AG04450 (cell line): ENCODE results near the gene LIFR. TPM values are rescaled to one million over a fixed set of nuclear protein-coding genes. Genes with fewer than 3 reads are reported as not detected.

Source experiments
- CTCF ChIA-PET: fragments of 300-600, 350-600 bp; formaldehyde crosslinking; extraction: SDS; loops from one replicate; lab custom pipeline; 2022; ENCODE audit warnings: antibody characterized with exemption, inconsistent platforms; lab: Charles Lee
- POLR2A ChIA-PET: fragments of 350-600 bp; formaldehyde crosslinking; extraction: SDS; loops from one replicate; lab custom pipeline; 2021; ENCODE audit warnings: antibody characterized with exemption, inconsistent platforms; lab: Yijun Ruan, JAX
- DNase-seq: peaks from one replicate; pipeline ENCODE4 v3.0.0-alpha.2; 2011; ENCODE audit warnings: low read depth, low spot score
- H3K27ac ChIP-seq: one replicate; pipeline ENCODE4 v1.5.1; 2012; ENCODE audit warnings: low read depth, low read length, control low read depth
- H3K27me3 ChIP-seq: one replicate; pipeline ENCODE4 v1.6.0; 2012; ENCODE audit warnings: low read length; ENCODE audit not compliant: control insufficient read depth, insufficient read depth
- H3K4me3 ChIP-seq: 2 replicates; pipeline ENCODE4 v1.5.1; 2011; ENCODE audit warnings: mild to moderate bottlenecking, low read depth, low read length, control low read depth
- H3K9me3 ChIP-seq: 2 replicates; pipeline ENCODE4 v1.5.1; 2012; ENCODE audit warnings: low read length; ENCODE audit not compliant: control insufficient read depth, insufficient read depth
- polyA plus RNA-seq: library from polyadenylated mRNA; depleted of rRNA; stranded (reverse); fragments of >200 nt; gene quantifications from 2 replicates; pipeline ENCODE4 v1.2.3, GENCODE V29; 2011
- TF ChIP-seq, protein P1 (sequence below): IDR thresholded peaks from 2 replicates; pipeline ENCODE4 v1.5.1; 2011; ENCODE audit warnings: low read depth, low read length, control low read depth, inconsistent platforms

LIFR gene
- polyA plus RNA-seq, 1 experiment: 18.6 TPM

DNA sequence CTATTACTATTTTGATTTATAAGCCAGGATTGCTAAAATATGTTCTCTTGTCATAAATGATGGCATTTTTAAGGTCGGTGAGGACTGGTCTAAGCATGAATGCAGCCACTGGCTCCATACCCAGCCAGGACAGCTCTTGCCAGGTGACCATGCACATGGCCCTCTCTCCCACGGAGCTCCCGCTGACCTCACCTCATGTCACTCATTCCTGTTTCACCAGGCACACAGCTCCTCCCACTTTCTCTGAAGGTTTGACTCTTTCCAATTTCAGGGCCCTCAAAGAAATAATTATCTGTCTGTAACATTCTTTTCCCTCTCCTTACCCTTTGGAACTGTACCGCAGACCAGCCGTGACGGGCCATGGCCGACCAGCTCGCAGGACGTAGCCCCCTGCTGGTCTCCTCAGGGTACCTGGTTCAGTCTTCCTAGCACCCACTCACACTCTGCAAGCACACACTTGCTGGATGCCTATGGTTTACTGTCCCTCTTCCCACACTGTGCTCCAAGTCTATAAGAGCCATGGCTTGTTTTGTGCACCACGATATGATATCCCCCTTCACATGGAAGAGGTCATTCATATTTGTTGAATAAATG is 72.5 kb downstream of the LIFR start:
- no peak overlapping the region for H3K27ac ChIP-seq
- H3K4me3 ChIP-seq: no peak overlapping the region
- POLR2A ChIA-PET: no interaction called here
- TF ChIP-seq, protein P1, sequence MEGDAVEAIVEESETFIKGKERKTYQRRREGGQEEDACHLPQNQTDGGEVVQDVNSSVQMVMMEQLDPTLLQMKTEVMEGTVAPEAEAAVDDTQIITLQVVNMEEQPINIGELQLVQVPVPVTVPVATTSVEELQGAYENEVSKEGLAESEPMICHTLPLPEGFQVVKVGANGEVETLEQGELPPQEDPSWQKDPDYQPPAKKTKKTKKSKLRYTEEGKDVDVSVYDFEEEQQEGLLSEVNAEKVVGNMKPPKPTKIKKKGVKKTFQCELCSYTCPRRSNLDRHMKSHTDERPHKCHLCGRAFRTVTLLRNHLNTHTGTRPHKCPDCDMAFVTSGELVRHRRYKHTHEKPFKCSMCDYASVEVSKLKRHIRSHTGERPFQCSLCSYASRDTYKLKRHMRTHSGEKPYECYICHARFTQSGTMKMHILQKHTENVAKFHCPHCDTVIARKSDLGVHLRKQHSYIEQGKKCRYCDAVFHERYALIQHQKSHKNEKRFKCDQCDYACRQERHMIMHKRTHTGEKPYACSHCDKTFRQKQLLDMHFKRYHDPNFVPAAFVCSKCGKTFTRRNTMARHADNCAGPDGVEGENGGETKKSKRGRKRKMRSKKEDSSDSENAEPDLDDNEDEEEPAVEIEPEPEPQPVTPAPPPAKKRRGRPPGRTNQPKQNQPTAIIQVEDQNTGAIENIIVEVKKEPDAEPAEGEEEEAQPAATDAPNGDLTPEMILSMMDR: no peak
- H3K27me3 ChIP-seq: no peaks in the 10 kb centered on the region
- no peaks in the 10 kb centered on the region; the same call in 1 of the 2 replicates for H3K9me3 ChIP-seq
- no peak for DNase-seq
- CTCF ChIA-PET: interaction anchor here (0.5 to 1.5 kb wide), 2 partner anchors 24 to 42 kb away, joined by 3 to 6 read pairs; no protein-coding TSS in a partner anchor

DNA sequence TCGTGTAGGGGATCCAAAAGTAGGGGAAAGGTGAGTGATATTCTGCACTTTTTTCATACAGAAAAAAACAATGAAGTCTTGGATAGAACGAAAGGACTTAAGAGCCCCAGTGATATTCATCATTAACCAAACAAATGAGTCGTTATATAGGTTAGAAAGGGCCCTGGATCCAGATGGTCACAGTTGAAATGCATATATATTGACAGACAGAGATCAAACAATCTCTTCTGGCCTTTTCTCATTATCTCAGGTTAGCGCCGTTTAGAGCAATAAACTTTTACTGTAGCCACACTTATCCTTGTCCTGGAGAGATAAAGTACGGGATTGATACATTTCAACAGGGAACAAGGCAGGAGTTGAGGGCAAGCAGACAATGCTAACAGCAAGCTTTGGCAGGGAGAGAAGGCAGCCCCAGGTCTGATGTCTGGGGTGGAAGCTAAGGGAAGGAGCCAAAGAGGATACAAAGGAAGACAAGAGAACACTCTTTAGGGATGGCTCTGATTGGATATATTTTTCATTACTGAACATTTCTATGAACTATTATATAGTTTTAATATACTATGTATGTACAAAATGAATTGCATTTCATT is 77.0 kb downstream of the LIFR start:
- TF ChIP-seq, protein P1: no peak
- ChIA-PET POLR2A (no interaction called here), CTCF (interaction anchor here (1.9 to 6.4 kb wide), 2 partner anchors 38 to 330 kb away, joined by 5 to 44 read pairs; no protein-coding TSS in a partner anchor)
- no peak for DNase-seq
- no peak overlapping the region for H3K4me3 ChIP-seq
- H3K27me3 ChIP-seq: no peaks in the 10 kb centered on the region
- no peaks in the 10 kb centered on the region; the same call in 1 of the 2 replicates for H3K9me3 ChIP-seq
- no peak overlapping the region for H3K27ac ChIP-seq

DNA sequence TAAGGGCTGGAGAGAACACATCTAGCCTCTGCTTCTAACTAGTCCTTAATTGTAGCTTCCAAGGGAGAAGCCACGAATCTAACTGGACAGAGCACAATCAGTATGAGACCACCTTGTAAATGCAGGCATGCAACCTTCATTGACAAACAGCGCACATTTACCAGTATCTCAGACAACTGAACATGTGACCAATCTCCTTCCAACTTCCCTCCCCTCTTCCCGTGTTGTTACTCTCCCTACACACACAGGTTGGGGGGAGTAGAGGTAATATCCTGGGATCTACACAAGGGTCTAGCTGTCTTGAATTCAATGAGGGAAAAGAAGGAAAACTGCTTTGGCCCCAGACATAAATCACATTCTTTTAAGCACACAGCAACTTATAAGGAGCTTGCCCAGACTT is 77.6 kb downstream of the LIFR start:
- TF ChIP-seq, protein P1: no peak
- CTCF ChIA-PET: interaction anchor here (1.9 to 6.4 kb wide), 2 partner anchors 37 to 331 kb away, joined by 5 to 44 read pairs; no protein-coding TSS in a partner anchor
- Histone ChIP-seq H3K27ac (no peak overlapping the region), H3K27me3 (no peaks in the 10 kb centered on the region), H3K9me3 (no peaks in the 10 kb centered on the region; the same call in 1 of the 2 replicates), H3K4me3 (no peak overlapping the region)
- DNase-seq: no peak
- POLR2A ChIA-PET: no interaction called here

- no peak overlapping the region for H3K27ac ChIP-seq
- H3K4me3 ChIP-seq: no peak overlapping the region
- H3K9me3 ChIP-seq: no peaks in the 10 kb centered on the region
- CTCF ChIA-PET: interaction anchor here (1.9 to 6.4 kb wide), 2 partner anchors 37 to 331 kb away, joined by 5 to 44 read pairs; no protein-coding TSS in a partner anchor
- POLR2A ChIA-PET: no interaction called here
- H3K27me3 ChIP-seq: no peaks in the 10 kb centered on the region
- TF ChIP-seq, protein P1: no peak
- DNase-seq: no peak
Measured at GRCh38 chr5:38478166-38478565, 78.3 kb downstream of the LIFR start.

DNA sequence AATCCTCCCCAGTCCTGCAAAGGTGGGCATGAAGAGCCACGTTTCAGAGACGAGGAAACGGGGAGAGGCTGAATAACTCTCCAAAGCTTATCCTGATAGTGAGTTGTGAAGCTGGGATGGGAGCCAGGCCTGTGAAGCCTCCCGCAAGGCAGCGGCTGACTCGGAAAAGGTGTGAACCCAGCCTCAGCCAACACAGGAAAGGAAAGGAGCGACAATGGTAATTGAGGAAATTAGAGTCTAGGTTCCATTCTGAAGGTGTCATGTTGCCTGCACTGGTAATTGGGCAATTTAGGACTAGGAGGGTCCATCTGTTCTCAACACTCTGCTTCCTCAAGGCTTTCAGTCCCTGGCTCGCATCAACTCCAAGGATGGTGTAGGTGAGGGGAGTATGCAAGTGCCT is 83.4 kb downstream of the LIFR start:
- no peak for DNase-seq
- CTCF ChIA-PET: interaction anchor here (1.3 kb wide), 1 partner anchor 52 kb away, joined by 4 read pairs; no protein-coding TSS in a partner anchor
- no peak overlapping the region for H3K27ac ChIP-seq
- H3K4me3 ChIP-seq: no peak overlapping the region
- no peaks in the 10 kb centered on the region for H3K9me3 ChIP-seq
- POLR2A ChIA-PET: no interaction called here
- no peaks in the 10 kb centered on the region for H3K27me3 ChIP-seq
- TF ChIP-seq, protein P1: no peak
